Midbrain (tissue), 1 donor: ENCODE data around the gene KRT39.
"Not testable (repeated sequence)": the region's sequence is repeated elsewhere in the genome, so short reads cannot be mapped to it uniquely, and the experiment has no call there.

Experiments
- DNase-seq: peaks from one replicate; lab custom pipeline; 2025; lab: John Stamatoyannopoulos, UW

KRT39 gene

DNA sequence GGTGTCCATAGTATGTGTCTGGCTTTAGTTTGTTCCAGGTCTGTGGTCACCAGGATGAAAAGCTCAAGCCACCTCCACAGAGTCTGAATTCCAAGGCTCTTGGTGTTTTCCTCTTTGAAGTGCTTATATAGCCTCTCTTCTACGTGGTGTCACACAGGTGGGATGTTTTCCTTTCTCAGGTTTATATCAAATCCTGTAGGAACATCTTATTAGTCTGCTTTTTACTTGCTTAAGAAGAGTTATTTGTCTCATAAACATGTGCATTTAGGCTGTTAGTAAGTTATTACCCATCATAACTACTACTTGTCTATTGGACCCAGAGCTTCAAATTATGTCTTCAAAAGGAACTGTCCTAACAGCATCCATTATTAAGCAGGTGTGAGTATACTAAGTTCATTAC, at the start of gene KRT39:
Gene KRT39 (minus strand): TSS at position 101 of the 400 bp plus-strand sequence. CDS start 92 bp downstream, at position 9.
- DNase-seq: no peak

DNA sequence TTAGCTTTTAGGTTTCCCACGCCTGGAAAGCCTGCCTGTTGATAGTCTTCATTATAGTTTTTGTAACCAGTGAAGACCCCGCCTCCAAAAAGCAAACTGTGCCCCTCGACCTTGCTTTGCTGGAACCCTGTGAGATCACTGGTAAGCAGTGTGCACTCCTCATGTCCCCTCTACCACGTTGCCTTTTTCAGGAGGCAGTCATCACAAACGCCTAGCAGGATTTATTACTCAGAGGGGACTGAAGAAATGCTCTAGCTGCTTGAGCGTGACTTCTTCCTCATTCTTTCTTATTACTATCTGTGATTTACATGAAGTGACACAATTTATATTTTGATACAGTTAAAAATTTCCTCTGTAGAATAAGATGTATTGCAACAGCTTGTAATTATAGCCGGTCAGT, 48.7 kb upstream of the KRT39 start:
- DNase-seq: no peak

DNA sequence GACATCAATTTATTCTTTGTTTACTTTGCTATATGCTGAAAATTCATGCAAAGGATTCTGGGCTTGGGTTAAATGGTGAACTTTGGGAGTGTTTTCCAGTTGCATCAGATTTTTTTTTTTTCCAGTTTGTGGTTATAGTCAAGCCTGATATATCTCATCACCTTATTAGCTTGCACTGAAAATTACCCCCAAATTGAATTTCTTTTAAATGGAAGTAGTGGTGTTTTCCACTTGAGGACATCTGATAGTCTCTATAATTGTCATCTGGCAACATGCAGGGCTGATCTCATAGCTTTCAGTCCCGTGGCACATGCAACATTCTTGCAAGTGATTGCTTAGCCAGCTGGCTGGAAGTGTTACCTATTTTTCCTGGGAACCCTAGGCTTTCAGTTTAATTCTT, 46.9 kb upstream of the KRT39 start:
- DNase-seq: no peak

GRCh38 chr17:41013181-41013580, 46.4 kb upstream of the KRT39 start:
- DNase-seq: no peak

DNA sequence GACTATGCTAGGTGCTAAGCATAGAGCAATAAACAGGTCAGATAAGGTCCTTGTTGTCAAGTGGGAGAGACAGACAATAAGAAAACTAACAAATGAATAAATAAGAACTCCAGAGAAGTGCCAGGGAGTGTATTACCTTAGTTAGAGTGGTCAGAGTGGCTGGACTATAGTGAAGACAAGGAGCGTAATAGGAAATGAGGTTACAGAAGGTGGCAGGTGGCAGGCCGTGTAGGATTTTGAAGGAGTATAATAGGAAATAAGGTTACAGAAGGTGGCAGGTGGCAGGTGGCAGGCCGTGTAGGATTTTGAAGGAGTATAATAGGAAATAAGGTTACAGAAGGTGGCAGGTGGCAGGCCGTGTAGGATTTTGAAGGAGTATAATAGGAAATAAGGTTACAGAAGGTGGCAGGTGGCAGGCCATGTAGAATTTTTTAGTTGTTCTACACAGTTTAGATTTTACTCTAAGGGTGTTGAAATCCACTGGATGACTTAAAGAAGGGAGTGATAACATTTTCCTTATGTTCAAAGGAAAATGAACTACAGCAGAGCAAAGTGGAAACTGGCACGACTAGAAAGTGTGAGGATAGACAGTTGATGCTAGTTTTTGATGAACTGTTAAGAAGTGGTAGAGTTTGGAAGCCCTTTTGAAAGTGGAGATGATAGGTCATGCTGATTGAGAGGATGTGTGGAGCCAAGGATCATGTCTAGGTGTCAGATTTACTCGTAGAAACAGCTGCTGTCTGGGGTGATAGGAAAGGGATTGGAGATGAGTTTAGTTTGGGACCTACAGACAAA, 45.8 kb upstream of the KRT39 start:
- DNase-seq: no peak

DNA sequence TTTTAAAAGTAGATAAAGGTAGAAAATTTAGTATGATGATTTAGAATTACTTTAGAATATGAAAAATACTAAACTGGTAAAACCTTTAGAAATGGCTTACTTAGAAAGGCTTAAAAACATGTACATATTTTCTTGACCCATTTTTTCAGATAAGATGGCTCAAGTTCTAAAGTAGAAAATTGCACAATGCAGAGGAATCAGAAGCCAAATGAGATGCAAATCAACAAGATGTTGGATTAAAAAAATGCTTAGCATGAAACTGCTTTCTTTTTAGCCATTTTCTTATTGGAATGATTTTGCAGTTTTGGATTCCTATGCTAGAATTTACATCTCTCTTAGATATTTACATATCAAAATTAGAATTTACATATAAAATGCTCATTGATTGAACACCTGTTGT, 43.7 kb upstream of the KRT39 start:
- no peak for DNase-seq

DNA sequence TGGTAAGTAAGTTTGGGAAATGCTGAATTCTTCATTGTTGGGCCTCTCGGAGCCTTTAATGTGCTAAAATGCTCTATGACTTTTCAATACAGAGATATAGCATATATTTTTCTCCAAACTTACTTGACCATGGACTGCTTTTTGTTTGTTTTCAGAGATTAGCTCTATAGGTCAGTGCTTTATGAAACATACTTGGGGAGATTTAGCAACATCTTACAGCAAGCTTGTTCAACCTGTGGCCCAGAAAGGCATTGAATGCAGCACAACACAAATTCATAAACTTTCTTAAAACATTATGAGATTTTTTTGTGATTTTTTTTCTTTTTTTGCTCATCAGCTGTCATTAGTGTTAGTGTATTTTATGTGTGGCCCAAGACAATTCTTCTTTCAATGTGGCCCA, 43.2 kb upstream of the KRT39 start:
- DNase-seq: no peak

DNA sequence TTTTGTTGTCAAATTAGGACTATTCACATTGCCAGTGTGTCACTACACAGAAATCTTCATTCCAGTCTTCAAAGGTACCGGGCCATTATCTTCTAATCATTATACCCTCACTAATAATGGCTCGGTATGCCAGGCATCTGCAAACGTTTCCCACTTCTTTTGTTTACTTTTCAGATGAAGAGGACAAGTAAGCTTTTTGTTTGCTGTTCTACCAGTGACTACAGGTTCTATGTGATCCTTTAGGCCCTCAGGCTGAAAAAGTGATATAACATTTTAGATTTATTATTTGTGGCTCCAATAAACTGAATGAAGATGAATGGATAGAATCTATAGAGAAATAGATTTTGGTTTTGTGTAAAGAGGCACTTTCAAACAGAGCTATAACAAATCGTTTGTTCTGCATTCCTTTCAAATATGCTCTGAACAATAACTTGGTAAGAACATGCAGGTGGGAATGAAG, 42.6 kb upstream of the KRT39 start:
- no peak for DNase-seq

GRCh38 chr17:41008811-41009210, 42.1 kb upstream of the KRT39 start, which contains the start of gene KRTAP3-1:
KRTAP3-1 (minus strand) TSS chr17:41009128; CDS start chr17:41009074, 54 bp downstream.
- DNase-seq: no peak

DNA sequence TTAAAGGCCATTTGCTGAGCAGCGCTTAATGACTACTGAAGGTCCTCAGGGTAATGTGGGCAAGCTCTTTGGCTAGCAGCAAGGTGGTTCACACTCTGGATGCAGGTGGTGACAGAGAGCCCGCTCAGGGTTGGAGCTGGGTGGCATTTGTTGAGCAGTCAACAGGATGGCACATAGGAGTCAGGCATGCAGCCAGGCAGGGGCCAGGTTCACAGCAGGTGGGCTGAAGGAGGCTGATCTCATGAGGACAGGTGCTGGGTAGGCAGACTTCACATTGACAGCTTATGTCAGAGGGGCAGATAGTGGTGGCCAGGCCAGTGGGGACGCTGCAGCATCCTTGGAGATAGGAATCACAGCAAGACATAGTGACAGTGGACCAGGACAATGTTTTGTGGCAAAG, 37.6 kb upstream of the KRT39 start:
- DNase-seq: no peak

- DNase-seq: no peak
Measured at GRCh38 chr17:41003926-41004325, 37.2 kb upstream of the KRT39 start.

DNA sequence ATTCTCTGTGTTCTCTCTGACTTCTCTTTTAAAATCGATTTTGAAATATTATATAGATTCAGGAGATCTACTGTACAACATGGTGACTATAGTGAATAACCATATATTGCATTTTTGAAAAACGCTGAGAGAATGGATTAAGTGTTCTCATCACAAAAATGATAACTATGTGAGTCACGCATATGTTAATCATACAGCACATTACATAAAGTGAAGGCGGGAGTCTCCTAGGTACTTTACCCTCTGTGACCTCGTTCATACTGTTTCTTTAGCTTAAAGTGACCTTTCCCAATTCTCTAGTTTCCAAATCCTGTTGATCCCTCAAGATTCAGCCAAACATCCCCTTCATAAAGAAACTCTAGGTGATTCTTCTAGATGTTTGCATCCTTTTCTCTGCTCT, 36.1 kb upstream of the KRT39 start:
- DNase-seq: no peak

GRCh38 chr17:41001795-41002194, 35.0 kb upstream of the KRT39 start:
- DNase-seq: no peak

DNA sequence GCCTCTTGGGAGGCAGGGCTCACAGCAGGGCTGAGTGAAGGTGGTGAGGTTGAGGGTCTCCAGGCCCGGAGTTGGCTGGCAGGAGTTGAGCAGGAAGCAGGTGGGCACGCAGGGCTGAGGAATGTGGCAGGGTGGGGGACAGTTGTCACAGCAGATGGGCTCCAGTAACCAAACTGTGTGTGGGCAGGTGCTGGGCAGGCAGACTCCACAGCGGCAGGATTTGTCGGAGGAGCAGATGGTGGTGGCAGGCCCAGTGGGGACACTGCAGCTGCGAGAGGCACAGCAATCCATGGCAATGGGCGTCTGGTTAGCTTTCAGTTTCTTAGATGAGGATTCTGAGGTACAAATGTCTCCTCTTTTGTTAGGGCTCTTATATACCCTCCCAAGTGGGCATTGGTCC, 32.8 kb upstream of the KRT39 start, which contains the start of gene KRTAP3-2:
Gene KRTAP3-2 (minus strand): TSS at position 344 of the 400 bp plus-strand sequence. CDS start 53 bp downstream, at position 291.
- DNase-seq: not testable (repeated sequence)

GRCh38 chr17:40997361-40997760, 30.6 kb upstream of the KRT39 start:
- no peak for DNase-seq

DNA sequence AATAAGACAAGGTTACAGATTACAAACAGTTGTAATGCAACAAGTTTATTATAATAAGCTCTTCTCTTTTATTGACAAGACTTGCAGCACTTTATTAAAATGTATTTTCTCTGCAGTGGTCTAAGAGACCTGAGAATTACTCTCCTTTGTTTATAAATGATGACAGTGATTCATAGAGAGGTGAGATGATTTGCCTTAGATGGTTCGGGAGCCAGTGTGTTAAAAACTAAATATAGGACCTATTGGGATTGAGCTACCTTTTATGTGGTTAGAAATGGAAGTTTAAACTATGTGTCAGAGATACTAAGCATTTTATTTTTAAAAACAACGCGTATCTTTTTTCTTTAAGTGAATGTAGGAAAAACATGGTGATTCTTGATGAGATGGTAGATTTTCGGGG, 30.1 kb upstream of the KRT39 start:
- no peak for DNase-seq

- no peak for DNase-seq
Measured at GRCh38 chr17:40995116-40995515, 28.4 kb upstream of the KRT39 start.

DNA sequence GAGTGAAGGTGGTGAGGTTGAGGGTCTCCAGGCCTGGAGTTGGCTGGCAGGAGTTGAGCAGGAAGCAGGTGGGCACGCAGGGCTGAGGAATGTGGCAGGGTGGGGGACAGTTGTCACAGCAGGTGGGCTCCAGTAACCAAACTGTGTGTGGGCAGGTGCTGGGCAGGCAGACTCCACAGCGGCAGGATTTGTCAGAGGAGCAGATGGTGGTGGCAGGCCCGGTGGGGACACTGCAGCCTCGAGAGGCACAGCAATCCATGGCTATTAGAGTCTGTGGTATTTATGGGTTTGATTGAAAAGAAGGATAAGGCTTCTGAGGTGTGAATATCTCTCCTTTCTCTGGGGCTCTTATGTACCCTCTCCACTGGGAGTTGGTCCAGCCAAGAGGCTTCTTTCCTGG, 27.1 kb upstream of the KRT39 start, which contains the start of gene KRTAP3-3:
Gene KRTAP3-3 (minus strand): TSS at position 326 of the 400 bp plus-strand sequence. CDS start 67 bp downstream, at position 259.
- no peak for DNase-seq

DNA sequence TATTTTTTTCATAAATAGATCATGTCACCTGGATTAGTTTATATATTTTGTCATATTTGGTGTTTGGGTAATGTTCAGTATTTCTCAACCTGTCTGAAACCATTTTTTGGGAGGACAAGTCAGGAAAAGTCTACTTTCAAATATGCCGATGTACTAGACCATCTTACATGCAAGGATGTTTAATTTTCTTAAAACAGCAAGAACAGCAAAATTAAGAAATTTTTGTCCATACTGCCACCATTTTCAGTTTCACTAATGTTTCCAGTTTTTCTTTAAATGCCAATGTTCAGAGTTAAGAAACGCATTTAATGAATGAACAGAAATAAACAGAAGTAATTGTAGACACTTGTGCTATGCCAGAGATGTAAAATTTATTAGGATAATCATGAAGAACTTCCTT, 26.3 kb upstream of the KRT39 start:
- DNase-seq: no peak

DNA sequence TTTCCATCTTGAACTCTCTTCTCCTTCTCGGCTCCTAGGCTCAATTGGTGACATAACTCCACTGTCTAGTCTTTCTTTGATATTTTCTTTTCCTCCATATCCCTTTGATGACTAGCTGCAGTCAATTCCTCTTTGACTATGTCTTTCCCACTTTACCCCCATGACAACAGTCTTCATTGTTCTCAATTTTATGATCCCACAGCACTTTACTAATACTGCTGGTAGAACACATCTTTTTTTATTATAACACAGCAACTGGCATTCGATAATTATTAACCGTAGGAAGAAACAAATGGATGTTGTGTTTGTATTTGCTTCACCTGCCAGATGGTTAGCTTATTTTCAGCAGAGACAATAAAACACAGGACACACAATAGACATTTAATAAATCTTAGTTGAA, 25.9 kb upstream of the KRT39 start:
- no peak for DNase-seq

- no peak for DNase-seq
Measured at GRCh38 chr17:40986920-40987319, 20.2 kb upstream of the KRT39 start.

- DNase-seq: no peak
Measured at GRCh38 chr17:40984226-40984625, 17.5 kb upstream of the KRT39 start, which contains the start of gene KRT40. KRT40 (minus strand) TSS chr17:40984326; CDS start chr17:40984273, 53 bp downstream.

DNA sequence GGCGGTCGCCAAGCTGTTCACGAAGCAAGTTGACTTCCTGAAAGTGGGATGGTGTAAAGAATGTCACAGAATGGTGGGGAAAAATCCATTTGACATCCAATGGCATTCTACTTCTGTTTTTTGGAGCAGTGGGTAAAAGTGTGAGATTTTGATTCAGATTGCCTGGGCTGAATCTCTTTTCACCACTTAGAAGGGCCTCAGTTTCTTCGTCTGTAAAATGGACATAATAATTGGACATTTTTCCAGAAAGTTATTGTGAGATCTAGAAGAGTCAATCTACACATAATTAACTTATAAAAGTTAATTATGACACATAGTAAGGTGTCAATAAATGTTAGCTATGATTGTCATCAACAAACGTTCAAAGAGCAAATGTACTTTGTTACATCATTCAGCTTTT, 14.4 kb upstream of the KRT39 start:
- DNase-seq: no peak

DNA sequence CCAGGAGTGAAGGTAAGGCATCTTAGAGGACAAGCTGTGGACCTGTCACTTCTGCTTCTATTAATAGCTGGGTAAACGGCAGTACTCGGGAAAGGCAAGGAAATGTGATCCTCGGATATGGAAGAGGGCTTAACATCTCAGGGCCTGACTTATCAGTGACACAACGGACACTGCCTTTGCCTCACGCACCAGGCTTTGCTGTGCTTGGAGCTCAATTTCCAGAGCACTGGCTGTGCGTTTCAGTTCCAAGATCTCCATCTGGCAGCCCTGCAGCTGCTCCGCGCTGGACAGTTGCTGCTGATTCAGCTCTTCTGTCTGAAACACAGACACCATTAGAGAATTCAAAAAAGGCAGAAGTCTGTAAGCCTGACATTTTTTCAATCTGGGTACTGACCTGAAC, 13.8 kb upstream of the KRT39 start:
- peak; percentile 27 for DNase-seq
